Measurements from ENCODE around the gene PARP1. TPM values are rescaled to one million over a fixed set of nuclear protein-coding genes. Genes with fewer than 3 reads are reported as not detected.

The PARP1 gene
- total RNA-seq, 1 experiment from 2014 or later = 157 TPM

DNA sequence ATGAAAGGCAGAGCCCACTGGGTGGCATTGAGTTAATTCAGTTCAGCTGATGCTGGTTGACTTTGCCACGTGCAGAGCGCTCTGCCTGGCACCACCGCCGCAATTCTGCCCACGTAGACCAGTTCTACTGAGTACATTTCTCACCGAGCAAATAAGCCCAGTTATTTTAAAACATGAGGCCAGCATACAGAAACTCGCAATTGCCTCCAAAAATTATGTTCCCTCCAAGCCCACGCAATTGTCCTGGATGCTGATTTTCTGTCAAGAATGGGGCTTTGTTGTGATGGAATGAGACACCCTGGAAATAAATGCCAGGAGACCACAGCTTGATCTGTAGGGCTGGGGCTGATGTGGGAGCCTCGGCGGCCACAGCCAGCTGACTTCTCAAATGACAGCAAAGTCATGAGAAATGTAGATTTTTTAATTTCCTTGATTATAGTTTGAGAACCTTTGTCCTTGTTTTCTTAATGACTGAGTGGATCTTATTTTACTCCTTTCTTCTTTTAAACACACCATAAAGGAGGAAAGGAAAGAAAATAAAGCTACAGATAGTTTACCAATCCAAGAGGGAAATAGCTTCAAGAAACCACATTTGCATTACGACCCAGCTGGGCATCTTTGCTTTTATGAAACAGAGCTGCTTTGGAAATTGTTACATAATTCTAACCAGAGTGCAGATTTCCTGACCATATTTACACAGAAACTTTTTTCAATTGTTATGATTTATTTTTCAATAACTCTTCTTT, 11.6 kb upstream of the PARP1 start:
- no TSS peak for BruUV-seq (replicated peaks)
- Histone ChIP-seq H3K27me3 (ENCODE audit: insufficient read depth, low read depth) (no peaks in the 10 kb centered on the region), H2AFZ (no peak overlapping the region), H3K9me3 (ENCODE audit: insufficient read depth, low read depth) (no peaks in the 10 kb centered on the region), H3K27ac (no peak overlapping the region), H4K20me1 (ENCODE audit: insufficient read depth) (no peaks in the 10 kb centered on the region), H3K4me1 (replicated peaks; ENCODE audit: insufficient read depth) (no peaks in the 10 kb centered on the region), H3K4me3 (no peak overlapping the region), H3K79me2 (ENCODE audit: low read depth) (no peaks in the 10 kb centered on the region), H3K9me2 (ENCODE audit: insufficient read depth) (no peaks in the 10 kb centered on the region), H3F3A (ENCODE audit: insufficient read depth, low read depth) (no peaks in the 10 kb centered on the region), H3K36me3 (ENCODE audit: low read depth) (no peaks in the 10 kb centered on the region), H3K4me2 (no peak overlapping the region)
- no peak for DNase-seq
- TF ChIP-seq CTCF (conservative IDR thresholded peaks at IDR 0.05) = no peak
- TF ChIP-seq EZH2 (IDR thresholded peaks at IDR 0.05; ENCODE audit: low read depth) = no peak
- POLR2A ChIA-PET (ENCODE audit: unreplicated experiment) = no interaction called here
- intact Hi-C loops (cut with micrococcal nuclease; ENCODE audit: unreplicated experiment) = loop anchor here (10.0 kb wide), 2 partner anchors 205 to 1015 kb away; no protein-coding TSS in a partner anchor
- CTCF ChIA-PET = no interaction called here

DNA sequence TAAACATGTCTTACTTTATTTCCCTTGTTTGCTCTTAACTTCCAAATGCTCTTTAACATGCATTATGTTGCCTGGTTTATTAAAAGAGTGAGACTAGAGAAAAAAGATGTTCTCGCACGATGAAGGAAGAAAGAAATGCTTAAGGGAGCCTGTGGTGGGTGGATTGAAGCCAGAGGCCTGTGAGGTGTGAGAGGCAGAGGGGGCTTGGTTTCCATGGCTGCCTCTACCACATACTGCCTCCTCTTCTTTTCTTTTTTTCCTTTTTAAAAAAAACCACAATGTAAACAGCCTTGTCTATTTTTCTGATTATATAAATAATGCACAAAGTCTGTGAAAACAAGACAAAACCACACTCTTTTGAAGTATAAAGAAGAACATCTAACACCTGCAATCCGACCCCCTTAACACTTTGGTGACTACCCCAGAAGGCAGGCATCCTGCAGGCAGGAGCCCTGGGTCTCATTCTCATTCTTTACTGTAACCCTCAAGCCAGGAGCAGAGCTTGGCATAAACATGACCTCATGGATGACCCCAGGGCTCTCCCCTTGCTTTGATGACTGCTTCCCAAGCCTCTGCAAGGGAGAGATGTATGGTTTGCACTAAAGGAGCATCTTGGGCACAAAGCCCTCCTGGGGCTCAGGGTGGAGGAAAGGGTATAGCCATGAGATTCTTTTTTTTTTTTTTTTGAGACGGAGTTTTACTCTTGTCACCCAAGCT, 10.1 kb upstream of the PARP1 start:
- Histone ChIP-seq H3K27ac (no peak overlapping the region), H3F3A (ENCODE audit: insufficient read depth, low read depth) (no peaks in the 10 kb centered on the region), H3K4me2 (no peak overlapping the region), H4K20me1 (ENCODE audit: insufficient read depth) (no peaks in the 10 kb centered on the region), H3K4me3 (no peak overlapping the region), H3K27me3 (ENCODE audit: insufficient read depth, low read depth) (no peaks in the 10 kb centered on the region), H3K4me1 (replicated peaks; ENCODE audit: insufficient read depth) (no peaks in the 10 kb centered on the region), H3K36me3 (ENCODE audit: low read depth) (no peaks in the 10 kb centered on the region), H3K79me2 (ENCODE audit: low read depth) (no peaks in the 10 kb centered on the region), H2AFZ (no peak overlapping the region), H3K9me3 (ENCODE audit: insufficient read depth, low read depth) (no peaks in the 10 kb centered on the region), H3K9me2 (ENCODE audit: insufficient read depth) (no peaks in the 10 kb centered on the region)
- ChIA-PET POLR2A (ENCODE audit: unreplicated experiment) (no interaction called here), CTCF (interaction anchor here (0.6 kb wide), 1 partner anchor 215 kb away, joined by 7 read pairs; no protein-coding TSS in a partner anchor)
- BruUV-seq (replicated peaks) = no TSS peak
- no peak for DNase-seq
- intact Hi-C loops (cut with micrococcal nuclease; ENCODE audit: unreplicated experiment) = no loop called here
- no peak for TF ChIP-seq EZH2 (IDR thresholded peaks at IDR 0.05; ENCODE audit: low read depth)
- TF ChIP-seq CTCF (conservative IDR thresholded peaks at IDR 0.05) = no peak

DNA sequence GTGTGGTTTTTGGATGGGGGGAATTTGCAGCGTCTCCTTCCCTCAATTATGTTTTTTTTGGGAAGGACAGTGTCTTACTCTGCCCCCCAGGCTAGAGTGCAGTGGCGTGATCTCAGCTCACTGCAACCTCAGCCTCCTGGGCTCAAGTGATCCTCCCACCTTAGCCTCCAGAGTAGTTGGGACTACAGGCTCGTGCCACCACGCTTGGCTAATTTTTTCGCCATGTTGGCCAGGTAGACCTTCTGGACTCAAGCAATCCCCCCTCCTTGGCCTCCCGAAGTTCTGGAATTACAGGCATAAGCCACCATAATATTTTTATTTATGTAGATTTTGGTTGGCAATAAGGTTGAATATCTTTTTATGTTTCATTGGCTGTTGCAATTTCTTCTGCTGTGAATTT, 9.5 kb upstream of the PARP1 start:
- Histone ChIP-seq H2AFZ (no peak overlapping the region), H3K79me2 (ENCODE audit: low read depth) (no peaks in the 10 kb centered on the region), H3K4me2 (no peak overlapping the region), H3K9me3 (ENCODE audit: insufficient read depth, low read depth) (no peaks in the 10 kb centered on the region), H3K4me3 (no peak overlapping the region), H3F3A (ENCODE audit: insufficient read depth, low read depth) (no peaks in the 10 kb centered on the region), H3K27me3 (ENCODE audit: insufficient read depth, low read depth) (no peaks in the 10 kb centered on the region), H3K9me2 (ENCODE audit: insufficient read depth) (no peaks in the 10 kb centered on the region), H3K27ac (no peak overlapping the region), H3K4me1 (replicated peaks; ENCODE audit: insufficient read depth) (no peaks in the 10 kb centered on the region), H4K20me1 (ENCODE audit: insufficient read depth) (no peaks in the 10 kb centered on the region), H3K36me3 (ENCODE audit: low read depth) (no peaks in the 10 kb centered on the region)
- DNase-seq = no peak
- no TSS peak for BruUV-seq (replicated peaks)
- no peak for TF ChIP-seq CTCF (conservative IDR thresholded peaks at IDR 0.05)
- intact Hi-C loops (cut with micrococcal nuclease; ENCODE audit: unreplicated experiment) = no loop called here
- ChIA-PET CTCF (no interaction called here), POLR2A (ENCODE audit: unreplicated experiment) (no interaction called here)

Measured in PC-9 (cell line).